ENCODE data around the gene PI16. TPM values are rescaled to one million over a fixed set of nuclear protein-coding genes. Genes with fewer than 3 reads are reported as not detected.

Gene PI16
- total and polyA plus RNA-seq, 2 experiments from 2014 or later = 0.50 TPM; not detected in 1

DNA sequence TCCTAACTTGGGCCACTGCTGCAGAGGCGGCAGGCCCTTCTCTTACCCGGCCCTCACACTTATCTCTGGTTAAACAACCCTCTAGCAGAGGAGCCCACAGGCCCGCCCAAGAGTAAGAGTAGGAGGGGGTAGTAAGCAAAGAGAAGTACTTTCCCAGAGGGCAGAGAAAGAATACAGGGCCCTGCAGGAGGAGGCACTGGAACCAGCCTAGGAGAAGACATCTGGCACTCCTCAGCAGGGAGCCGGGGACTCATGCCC lies 21.4 kb downstream of the PI16 start:
- H3K36me3 ChIP-seq (ENCODE audit: insufficient read depth) = peaks cover 56% of the 10 kb centered on the region
- H4K20me1 ChIP-seq (replicated peaks; ENCODE audit: insufficient read depth) = peaks cover 28% of the 10 kb centered on the region
- peaks cover 15% of the 10 kb centered on the region for H3K4me1 ChIP-seq (ENCODE audit: insufficient read depth)
- H3K36me3 Mint-ChIP-seq (ENCODE audit: low read depth) = peaks cover 80% of the 10 kb centered on the region
- H3K9me2 ChIP-seq (ENCODE audit: insufficient read depth) = no peaks in the 10 kb centered on the region
- TF ChIP-seq CREB1 (CRISPR knock-in tag; IDR thresholded peaks at IDR 0.05; ENCODE audit: low read depth) = no peak
- TF ChIP-seq ZNF462 (CRISPR knock-in tag; IDR thresholded peaks at IDR 0.05) = no peak
- TF ChIP-seq, protein P1, sequence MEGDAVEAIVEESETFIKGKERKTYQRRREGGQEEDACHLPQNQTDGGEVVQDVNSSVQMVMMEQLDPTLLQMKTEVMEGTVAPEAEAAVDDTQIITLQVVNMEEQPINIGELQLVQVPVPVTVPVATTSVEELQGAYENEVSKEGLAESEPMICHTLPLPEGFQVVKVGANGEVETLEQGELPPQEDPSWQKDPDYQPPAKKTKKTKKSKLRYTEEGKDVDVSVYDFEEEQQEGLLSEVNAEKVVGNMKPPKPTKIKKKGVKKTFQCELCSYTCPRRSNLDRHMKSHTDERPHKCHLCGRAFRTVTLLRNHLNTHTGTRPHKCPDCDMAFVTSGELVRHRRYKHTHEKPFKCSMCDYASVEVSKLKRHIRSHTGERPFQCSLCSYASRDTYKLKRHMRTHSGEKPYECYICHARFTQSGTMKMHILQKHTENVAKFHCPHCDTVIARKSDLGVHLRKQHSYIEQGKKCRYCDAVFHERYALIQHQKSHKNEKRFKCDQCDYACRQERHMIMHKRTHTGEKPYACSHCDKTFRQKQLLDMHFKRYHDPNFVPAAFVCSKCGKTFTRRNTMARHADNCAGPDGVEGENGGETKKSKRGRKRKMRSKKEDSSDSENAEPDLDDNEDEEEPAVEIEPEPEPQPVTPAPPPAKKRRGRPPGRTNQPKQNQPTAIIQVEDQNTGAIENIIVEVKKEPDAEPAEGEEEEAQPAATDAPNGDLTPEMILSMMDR (conservative IDR thresholded peaks at IDR 0.05; ENCODE audit: low read depth in 2 of 2) = no peak
- no peak for TF ChIP-seq JUNB (IDR thresholded peaks at IDR 0.05; ENCODE audit: unreplicated experiment)
- no peak for TF ChIP-seq POLR2AphosphoS5 (IDR thresholded peaks at IDR 0.05; ENCODE audit: low read depth)
- TF ChIP-seq, protein P2, sequence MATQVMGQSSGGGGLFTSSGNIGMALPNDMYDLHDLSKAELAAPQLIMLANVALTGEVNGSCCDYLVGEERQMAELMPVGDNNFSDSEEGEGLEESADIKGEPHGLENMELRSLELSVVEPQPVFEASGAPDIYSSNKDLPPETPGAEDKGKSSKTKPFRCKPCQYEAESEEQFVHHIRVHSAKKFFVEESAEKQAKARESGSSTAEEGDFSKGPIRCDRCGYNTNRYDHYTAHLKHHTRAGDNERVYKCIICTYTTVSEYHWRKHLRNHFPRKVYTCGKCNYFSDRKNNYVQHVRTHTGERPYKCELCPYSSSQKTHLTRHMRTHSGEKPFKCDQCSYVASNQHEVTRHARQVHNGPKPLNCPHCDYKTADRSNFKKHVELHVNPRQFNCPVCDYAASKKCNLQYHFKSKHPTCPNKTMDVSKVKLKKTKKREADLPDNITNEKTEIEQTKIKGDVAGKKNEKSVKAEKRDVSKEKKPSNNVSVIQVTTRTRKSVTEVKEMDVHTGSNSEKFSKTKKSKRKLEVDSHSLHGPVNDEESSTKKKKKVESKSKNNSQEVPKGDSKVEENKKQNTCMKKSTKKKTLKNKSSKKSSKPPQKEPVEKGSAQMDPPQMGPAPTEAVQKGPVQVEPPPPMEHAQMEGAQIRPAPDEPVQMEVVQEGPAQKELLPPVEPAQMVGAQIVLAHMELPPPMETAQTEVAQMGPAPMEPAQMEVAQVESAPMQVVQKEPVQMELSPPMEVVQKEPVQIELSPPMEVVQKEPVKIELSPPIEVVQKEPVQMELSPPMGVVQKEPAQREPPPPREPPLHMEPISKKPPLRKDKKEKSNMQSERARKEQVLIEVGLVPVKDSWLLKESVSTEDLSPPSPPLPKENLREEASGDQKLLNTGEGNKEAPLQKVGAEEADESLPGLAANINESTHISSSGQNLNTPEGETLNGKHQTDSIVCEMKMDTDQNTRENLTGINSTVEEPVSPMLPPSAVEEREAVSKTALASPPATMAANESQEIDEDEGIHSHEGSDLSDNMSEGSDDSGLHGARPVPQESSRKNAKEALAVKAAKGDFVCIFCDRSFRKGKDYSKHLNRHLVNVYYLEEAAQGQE (IDR thresholded peaks at IDR 0.05; ENCODE audit: unreplicated experiment) = no peak
- no peak for TF ChIP-seq ETS1 (IDR thresholded peaks at IDR 0.05)
- H3K4me3 Mint-ChIP-seq = no peak overlapping the region
- ATAC-seq (no peak), DNase-seq (ENCODE audit: low spot score) (no peak)
- no peaks in the 10 kb centered on the region for H3K27me3 ChIP-seq (ENCODE audit: insufficient read depth)
- no peak overlapping the region for H3K4me2 ChIP-seq
- H3K4me1 Mint-ChIP-seq = peaks cover 20% of the 10 kb centered on the region
- H3K27ac Mint-ChIP-seq = no peak overlapping the region
- H3K4me3 ChIP-seq = no peak overlapping the region
- H3K79me2 ChIP-seq (replicated peaks; ENCODE audit: insufficient read depth) = peaks cover 28% of the 10 kb centered on the region
- no peak overlapping the region for H3K27ac ChIP-seq (ENCODE audit: low read depth)
- H3K27me3 Mint-ChIP-seq (ENCODE audit: insufficient read depth, low read depth, poor library complexity) = peaks cover 7% of the 10 kb centered on the region
- H3K9me3 Mint-ChIP-seq = no peaks in the 10 kb centered on the region
- no peak overlapping the region for H2AFZ ChIP-seq
- H3F3A ChIP-seq (replicated peaks; ENCODE audit: low read depth) = peaks cover 4% of the 10 kb centered on the region

All from GM23338 (cell line).